B cell (primary cell): ENCODE measurements around the gene DNAJB8. TPM values are rescaled to one million over a fixed set of nuclear protein-coding genes. Genes with fewer than 3 reads are reported as not detected.

Experiments used
- ATAC-seq: fragments of 200-7000 bp; cut with Tn5 transposase; one replicate; pipeline ENCODE4 v1.10.0; 2021; ENCODE audit warnings: low read depth, mild to moderate bottlenecking, moderate number of reproducible peaks, moderate library complexity
- CTCF ChIA-PET: fragments of 350-600 bp; sonication (Branson Sonifier 250); formaldehyde crosslinking; loops from one replicate; lab custom pipeline; 2021; ENCODE audit warnings: antibody characterized with exemption, inconsistent platforms; lab: Charles Lee
- POLR2A ChIA-PET: fragments of 350-600 bp; sonication (Branson Sonifier 250); formaldehyde crosslinking; loops from one replicate; lab custom pipeline; 2021; ENCODE audit warnings: antibody characterized with exemption; lab: Charles Lee
- DNase-seq: peaks from one replicate; pipeline ENCODE4 v3.0.0; 2013
- H2AFZ ChIP-seq: 2 replicates; pipeline ENCODE4 v1.6.1; 2012; ENCODE audit warnings: mild to moderate bottlenecking, low read depth, low read length; ENCODE audit not compliant: insufficient read depth, poor library complexity, severe bottlenecking
- H3K27ac ChIP-seq, 2 donors: 1 replicate in 1 of 2; 2 replicates in 1 of 2; pipeline ENCODE4 v1.5.1; 2012 to 2013; ENCODE audit warnings: low read length in 2 of 2, mild to moderate bottlenecking in 2 of 2, moderate library complexity in 1 of 2
- H3K27me3 ChIP-seq, 4 experiments: fragments of 200-600 bp in 1 of 4; sonication (generic) in 1 of 4; replicated peaks in 1 of 4; 1 replicate in 2 of 4; 2 replicates in 2 of 4; pipeline versions ENCODE4 v1.6.1 to v1.7.0; 2013 to 2016; ENCODE audit warnings: low read length in 3 of 4, mild to moderate bottlenecking in 2 of 4, mixed read lengths in 1 of 4, moderate library complexity in 1 of 4; ENCODE audit not compliant: insufficient read depth in 4 of 4, control insufficient read depth in 3 of 4; ENCODE audit errors: control extremely low read depth in 1 of 4
- H3K36me3 ChIP-seq, 2 experiments: replicated peaks in 1 of 2; 1 replicate in 1 of 2; 2 replicates in 1 of 2; pipeline versions ENCODE4 v1.6.1 to v1.7.1; 2013; ENCODE audit warnings: low read length in 1 of 2; ENCODE audit not compliant: insufficient read depth in 2 of 2, control insufficient read depth in 1 of 2; ENCODE audit errors: control extremely low read depth in 1 of 2, extremely low read depth in 1 of 2
- H3K4me1 ChIP-seq, 2 donors: fragments of 200-600 bp in 1 of 2; sonication (generic) in 1 of 2; 1 replicate in 1 of 2; 2 replicates in 1 of 2; pipeline versions ENCODE4 v1.5.1 to v1.6.1; 2013 to 2017; ENCODE audit warnings: low read length in 2 of 2; ENCODE audit not compliant: control insufficient read depth in 2 of 2, insufficient read depth in 2 of 2
- H3K4me2 ChIP-seq: replicated peaks from 2 replicates; pipeline ENCODE3; 2012; ENCODE audit warnings: mild to moderate bottlenecking, low read depth, low read length; ENCODE audit not compliant: poor library complexity, severe bottlenecking
- H3K4me3 ChIP-seq, 5 experiments: fragments of 200-600 bp in 1 of 5; sonication (generic) in 1 of 5; 1 replicate in 3 of 5; 2 replicates in 2 of 5; pipeline versions ENCODE4 v1.5.1 to v1.7.0; 2011 to 2016; ENCODE audit warnings: low read length in 4 of 5, mild to moderate bottlenecking in 4 of 5, low read depth in 2 of 5, control low read depth in 1 of 5, moderate library complexity in 1 of 5; ENCODE audit not compliant: insufficient read depth in 1 of 5; ENCODE audit errors: control extremely low read depth in 1 of 5, extremely low read depth in 1 of 5
- H3K79me2 ChIP-seq: fragments of 200-600 bp; sonication (generic); one replicate; pipeline ENCODE4 v1.6.0; 2016; ENCODE audit warnings: low read length; ENCODE audit not compliant: control insufficient read depth, insufficient read depth
- H3K9ac ChIP-seq: fragments of 200-600 bp; sonication (generic); 2 replicates; pipeline ENCODE4 v1.6.1; 2017; ENCODE audit warnings: mild to moderate bottlenecking, low read length, moderate library complexity
- H3K9me3 ChIP-seq, 3 donors: one replicate each; pipeline versions ENCODE4 v1.6.1 to v1.7.1; 2013; ENCODE audit warnings: low read length in 2 of 3; ENCODE audit not compliant: control insufficient read depth in 2 of 3, insufficient read depth in 1 of 3; ENCODE audit errors: control extremely low read depth in 1 of 3
- H4K20me1 ChIP-seq: 2 replicates; pipeline ENCODE4 v1.6.0; 2012; ENCODE audit warnings: mild to moderate bottlenecking, low read length; ENCODE audit not compliant: insufficient read depth, control insufficient read depth, poor library complexity, severe bottlenecking
- H3K27ac Mint-ChIP-seq: one replicate; pipeline ENCODE4 v1.8.0; 2021; ENCODE audit warnings: mixed read lengths
- H3K27me3 Mint-ChIP-seq: one replicate; pipeline ENCODE4 v1.8.0; 2021; ENCODE audit warnings: mixed read lengths
- H3K4me1 Mint-ChIP-seq: one replicate; pipeline ENCODE4 v1.8.0; 2021; ENCODE audit warnings: mixed read lengths
- H3K4me3 Mint-ChIP-seq: one replicate; pipeline ENCODE4 v1.8.0; 2021; ENCODE audit warnings: mixed read lengths
- H3K9me3 Mint-ChIP-seq: one replicate; pipeline ENCODE4 v1.8.0; 2022; ENCODE audit warnings: mixed read lengths; ENCODE audit not compliant: insufficient read depth
- EZH2 ChIP-seq: IDR thresholded peaks from 2 replicates; pipeline ENCODE4 v1.6.1; 2012; ENCODE audit warnings: borderline replicate concordance, low read depth, mild to moderate bottlenecking, moderate library complexity, low read length; ENCODE audit not compliant: insufficient read depth, poor library complexity, severe bottlenecking
- WGBS: methylation state at CpG from one replicate; pipeline ENCODE4 v1.1.5; 2013; ENCODE audit warnings: missing lambda C conversion rate; ENCODE audit not compliant: insufficient coverage; 5-methylcytosine and 5-hydroxymethylcytosine counted together
- intact Hi-C: fragments of 100-400 bp; cut with micrococcal nuclease; formaldehyde crosslinking; loops from one replicate; pipeline ENCODE4 v1.10.0; 2022
- polyA plus RNA-seq: library from polyadenylated mRNA; depleted of rRNA; stranded (reverse); fragments of >200 nt; gene quantifications from 2 replicates; pipeline ENCODE4 v1.2.3, GENCODE V29; 2012
- total RNA-seq, 2 donors: library from RNA; stranded (reverse); fragments of 120-200 nt in 1 of 2; gene quantifications; 1 replicate in 1 of 2; 2 replicates in 1 of 2; pipeline versions ENCODE4 v1.2.3 to v1.2.4, GENCODE V29; 2013 to 2022
- TF ChIP-seq, protein P1 (sequence below): fragments of 200-600 bp; IDR thresholded peaks from one replicate; pipeline ENCODE4 v1.8.0; 2022; ENCODE audit warnings: antibody characterized with exemption, mild to moderate bottlenecking

Gene DNAJB8
- total and polyA plus RNA-seq, 2 donors (not counting 1 experiment from before 2014, with no cell fraction given) = not detected

DNA sequence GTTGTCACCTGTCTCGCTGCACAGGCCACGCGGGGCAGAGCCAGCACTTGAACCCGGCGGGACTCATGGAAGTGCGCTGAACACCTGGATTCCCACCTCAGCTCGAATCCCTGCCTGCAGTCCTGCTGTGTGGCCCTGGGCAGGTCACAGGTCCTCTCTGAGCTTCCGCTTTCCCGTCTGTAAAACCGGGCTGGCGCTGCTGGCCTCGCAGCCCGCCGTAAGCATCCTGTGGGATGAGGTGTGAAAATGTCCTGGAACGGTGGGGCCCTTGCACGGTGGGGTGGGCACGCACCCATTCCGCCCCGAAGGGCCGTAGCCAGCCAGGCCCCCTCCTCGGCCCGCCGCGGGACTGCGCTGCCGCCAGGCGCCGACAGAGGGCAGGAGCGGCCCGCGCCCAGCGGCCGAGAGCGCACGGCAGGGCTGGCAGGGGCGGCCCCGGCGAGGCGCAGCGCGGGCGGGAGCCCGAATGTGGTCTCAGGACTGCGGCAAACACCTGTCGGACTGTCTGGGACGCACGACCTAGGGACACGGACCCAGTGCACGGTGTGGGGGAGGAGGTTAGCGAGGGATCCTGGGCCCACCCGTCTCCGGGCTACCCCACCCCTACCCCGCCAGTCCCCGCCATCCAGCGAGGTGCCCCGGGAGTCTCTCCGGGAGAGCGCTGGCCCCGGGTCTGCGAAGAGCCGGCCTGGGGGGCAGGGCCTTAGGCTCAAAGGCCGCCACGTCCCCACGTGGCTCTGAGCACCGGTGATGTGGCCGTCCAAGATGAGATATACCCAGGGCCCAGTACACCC, 40.4 kb downstream of the DNAJB8 start:
- Histone ChIP-seq H3K27ac (no peak overlapping the region), H3K9me3 (peaks cover 0 to 3% (median 0%) of the 10 kb centered on the region in 3 donors), H3K9ac (peak overlapping the region; percentile 43), H2AFZ (peak overlapping the region; percentile 63), H3K79me2 (no peaks in the 10 kb centered on the region), H3K4me3 (peak overlapping the region in 2 of 5 experiments; percentile 8 to 34), H3K4me1 (peaks cover 3 to 4% of the 10 kb centered on the region in 2 donors), H3K27me3 (peaks cover 0 to 26% (median 1%) of the 10 kb centered on the region in 4 experiments), H4K20me1 (no peaks in the 10 kb centered on the region), H3K36me3 (no peaks in the 10 kb centered on the region), H3K4me2 (peak overlapping the region; percentile 76)
- H3K9me3 Mint-ChIP-seq = no peaks in the 10 kb centered on the region
- no peak overlapping the region for H3K27ac Mint-ChIP-seq
- ChIA-PET POLR2A (no interaction called here), CTCF (interaction anchor here (0.6 to 3.7 kb wide), 13 partner anchors 12 to 942 kb away, joined by 3 to 29 read pairs (median 3); no protein-coding TSS in a partner anchor)
- DNase-seq (peak; percentile 64), ATAC-seq (peak; percentile 97)
- H3K27me3 Mint-ChIP-seq = peaks cover 25% of the 10 kb centered on the region
- no peak overlapping the region for H3K4me3 Mint-ChIP-seq
- intact Hi-C loops = no loop called here
- TF ChIP-seq, protein P1, sequence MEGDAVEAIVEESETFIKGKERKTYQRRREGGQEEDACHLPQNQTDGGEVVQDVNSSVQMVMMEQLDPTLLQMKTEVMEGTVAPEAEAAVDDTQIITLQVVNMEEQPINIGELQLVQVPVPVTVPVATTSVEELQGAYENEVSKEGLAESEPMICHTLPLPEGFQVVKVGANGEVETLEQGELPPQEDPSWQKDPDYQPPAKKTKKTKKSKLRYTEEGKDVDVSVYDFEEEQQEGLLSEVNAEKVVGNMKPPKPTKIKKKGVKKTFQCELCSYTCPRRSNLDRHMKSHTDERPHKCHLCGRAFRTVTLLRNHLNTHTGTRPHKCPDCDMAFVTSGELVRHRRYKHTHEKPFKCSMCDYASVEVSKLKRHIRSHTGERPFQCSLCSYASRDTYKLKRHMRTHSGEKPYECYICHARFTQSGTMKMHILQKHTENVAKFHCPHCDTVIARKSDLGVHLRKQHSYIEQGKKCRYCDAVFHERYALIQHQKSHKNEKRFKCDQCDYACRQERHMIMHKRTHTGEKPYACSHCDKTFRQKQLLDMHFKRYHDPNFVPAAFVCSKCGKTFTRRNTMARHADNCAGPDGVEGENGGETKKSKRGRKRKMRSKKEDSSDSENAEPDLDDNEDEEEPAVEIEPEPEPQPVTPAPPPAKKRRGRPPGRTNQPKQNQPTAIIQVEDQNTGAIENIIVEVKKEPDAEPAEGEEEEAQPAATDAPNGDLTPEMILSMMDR = peak; percentile 93
- TF ChIP-seq EZH2 = no peak
- WGBS = 12% methylated on average over 62 of the region's 66 CpGs
- no peaks in the 10 kb centered on the region for H3K4me1 Mint-ChIP-seq

DNA sequence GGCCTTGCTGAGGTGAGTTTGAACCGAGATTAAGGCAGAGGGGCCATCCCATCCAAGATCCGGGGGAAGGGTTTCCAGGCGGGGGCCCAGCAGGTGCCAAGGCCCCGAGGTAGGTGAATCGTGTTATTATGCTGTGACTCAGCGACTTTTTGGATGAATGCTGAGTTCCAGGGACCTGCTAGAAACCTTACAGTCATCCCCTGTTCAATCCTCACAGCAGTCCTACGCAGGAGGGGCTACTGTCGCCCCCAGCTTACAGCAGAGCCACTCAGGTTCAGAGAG, 40.9 kb downstream of the DNAJB8 start:
- H3K27me3 Mint-ChIP-seq = peaks cover 21% of the 10 kb centered on the region
- TF ChIP-seq EZH2 = no peak
- TF ChIP-seq, protein P1 = no peak
- DNase-seq (no peak), ATAC-seq (no peak)
- no peak overlapping the region for H3K4me3 ChIP-seq
- no peak overlapping the region for H3K4me3 Mint-ChIP-seq
- H3K4me1 ChIP-seq = peaks cover 3 to 4% of the 10 kb centered on the region in 2 donors
- no peaks in the 10 kb centered on the region for H3K36me3 ChIP-seq
- no peaks in the 10 kb centered on the region for H3K79me2 ChIP-seq
- no peak overlapping the region for H3K27ac Mint-ChIP-seq
- CTCF ChIA-PET = interaction anchor here (0.6 to 3.7 kb wide), 10 partner anchors 11 to 943 kb away, joined by 3 to 29 read pairs (median 4); no protein-coding TSS in a partner anchor
- no peak overlapping the region for H3K27ac ChIP-seq
- intact Hi-C loops = no loop called here
- no peak overlapping the region for H3K4me2 ChIP-seq
- WGBS = 79% methylated on average over 8 of the region's 8 CpGs
- no peaks in the 10 kb centered on the region for H3K9me3 Mint-ChIP-seq
- POLR2A ChIA-PET = no interaction called here
- H3K9ac ChIP-seq = no peak overlapping the region
- H3K27me3 ChIP-seq = peaks cover 0 to 23% (median 1%) of the 10 kb centered on the region in 4 experiments
- no peaks in the 10 kb centered on the region for H3K4me1 Mint-ChIP-seq
- H4K20me1 ChIP-seq = no peaks in the 10 kb centered on the region
- H2AFZ ChIP-seq = no peak overlapping the region
- H3K9me3 ChIP-seq = peaks cover 0 to 3% (median 0%) of the 10 kb centered on the region in 3 donors
